ENCODE measurements around the gene FGF7.
"Not testable (repeated sequence)": the region's sequence is repeated elsewhere in the genome, so short reads cannot be mapped to it uniquely, and the experiment has no call there.

The FGF7 gene

GRCh38 chr15:49439678-49440395 is 16.8 kb downstream of the FGF7 start:
- DNase-seq (ENCODE audit: low spot score) = no peak

- DNase-seq (ENCODE audit: low spot score) = no peak
Observed at GRCh38 chr15:49441356-49441755, 18.3 kb downstream of the FGF7 start.

DNA sequence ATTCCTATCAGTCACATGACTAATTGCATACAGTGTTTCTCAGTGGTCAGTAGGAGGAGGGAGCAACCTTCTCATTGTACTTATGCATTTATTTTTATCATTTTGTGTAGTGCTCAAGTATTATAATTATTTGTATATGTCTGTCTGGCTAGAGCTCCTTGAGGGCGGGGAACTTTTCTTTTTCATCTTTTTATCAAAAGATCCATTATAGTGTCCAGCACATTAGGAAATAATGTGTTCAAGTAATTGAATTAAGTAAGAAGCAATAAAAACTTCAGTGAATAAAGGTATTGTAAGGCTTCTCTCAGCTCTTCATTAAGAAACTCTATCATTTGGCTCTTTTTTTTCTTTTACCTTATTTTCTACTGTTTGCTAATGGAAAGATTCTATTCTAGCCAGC is 18.8 kb downstream of the FGF7 start:
- no peak for DNase-seq (ENCODE audit: low spot score)

- DNase-seq (ENCODE audit: low spot score) = no peak
Observed at GRCh38 chr15:49452595-49452994, 29.6 kb downstream of the FGF7 start.

GRCh38 chr15:49456166-49456565 is 33.1 kb downstream of the FGF7 start:
- DNase-seq (ENCODE audit: low spot score) = no peak

GRCh38 chr15:49458145-49458544 is 35.1 kb downstream of the FGF7 start:
- DNase-seq (ENCODE audit: low spot score) = no peak

- DNase-seq (ENCODE audit: low spot score) = no peak
Observed at GRCh38 chr15:49460411-49460941, 37.4 kb downstream of the FGF7 start.

- no peak for DNase-seq (ENCODE audit: low spot score)
Observed at GRCh38 chr15:49462232-49462844, 39.3 kb downstream of the FGF7 start.

DNA sequence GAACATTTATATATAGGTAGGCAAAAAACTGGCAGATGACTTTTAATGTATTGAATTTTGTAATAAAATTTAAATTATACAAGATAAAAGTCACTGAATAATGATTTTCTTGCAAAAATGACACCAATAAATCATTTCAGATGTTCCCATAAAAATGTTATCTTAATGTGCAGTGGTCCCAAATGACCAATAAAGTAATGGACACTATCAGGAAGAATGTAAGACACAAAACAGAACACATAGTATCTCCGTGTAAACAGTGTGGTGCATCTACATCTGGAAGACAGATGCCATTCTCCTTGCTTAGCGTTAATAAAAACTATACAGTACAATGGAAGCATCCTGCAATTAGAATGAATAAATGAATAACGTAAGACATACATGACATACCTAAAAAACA is 41.5 kb downstream of the FGF7 start:
- DNase-seq (ENCODE audit: low spot score) = no peak

DNA sequence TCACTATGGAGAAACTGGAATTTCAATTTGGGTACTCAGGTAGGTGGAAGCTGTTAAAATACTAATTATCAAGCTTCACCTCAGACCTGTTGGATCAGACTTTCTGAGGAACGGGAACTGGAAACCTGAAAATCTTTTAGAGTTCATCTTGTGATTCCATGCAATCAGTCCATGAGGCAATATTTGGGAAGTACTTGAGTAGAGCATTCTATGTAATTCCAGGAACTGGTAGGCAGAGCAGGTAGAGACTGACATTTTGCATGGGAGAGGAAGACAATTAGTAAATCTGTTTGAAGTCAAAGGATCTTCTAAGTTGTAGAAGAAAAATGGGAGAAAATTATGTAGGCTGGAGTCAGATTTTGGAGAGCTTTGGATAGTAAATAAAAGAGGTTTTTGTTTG is 43.1 kb downstream of the FGF7 start:
- DNase-seq (ENCODE audit: low spot score) = no peak

DNA sequence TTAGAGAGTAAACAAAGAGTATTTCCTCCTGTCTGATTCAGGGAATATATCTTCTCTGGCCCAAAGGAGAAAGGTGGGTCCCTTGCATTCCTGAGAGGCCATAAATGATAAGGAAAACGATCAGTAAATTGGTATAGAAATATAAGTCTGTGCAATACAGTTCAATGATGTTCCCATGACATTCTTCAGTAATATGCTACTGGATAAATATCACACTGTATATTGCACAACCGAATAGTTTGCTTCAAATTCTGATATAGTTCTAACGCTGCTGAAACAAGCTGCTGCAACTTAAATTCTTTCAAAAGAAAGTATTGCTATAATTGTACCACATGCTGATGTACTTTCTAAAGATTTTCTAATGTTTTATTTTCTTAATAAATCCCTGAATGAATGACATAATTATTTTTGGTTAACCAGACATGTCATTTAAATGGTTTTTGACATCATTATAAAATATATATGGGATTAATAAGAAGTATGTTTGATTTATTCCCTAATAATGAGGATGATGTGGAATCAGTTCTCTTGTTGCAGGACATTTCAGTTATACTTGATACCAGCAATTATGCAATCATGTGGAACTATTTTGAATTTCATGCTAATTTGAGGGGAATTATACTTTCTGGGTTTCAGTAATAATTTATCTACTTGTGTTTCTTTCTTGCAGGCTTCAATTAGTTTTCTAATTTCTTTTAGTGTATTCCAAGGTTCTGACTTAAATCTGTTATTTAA is 44.9 kb downstream of the FGF7 start:
- DNase-seq (ENCODE audit: low spot score) = no peak

- DNase-seq (ENCODE audit: low spot score) = no peak
Observed at GRCh38 chr15:49468481-49468839, 45.4 kb downstream of the FGF7 start.

DNA sequence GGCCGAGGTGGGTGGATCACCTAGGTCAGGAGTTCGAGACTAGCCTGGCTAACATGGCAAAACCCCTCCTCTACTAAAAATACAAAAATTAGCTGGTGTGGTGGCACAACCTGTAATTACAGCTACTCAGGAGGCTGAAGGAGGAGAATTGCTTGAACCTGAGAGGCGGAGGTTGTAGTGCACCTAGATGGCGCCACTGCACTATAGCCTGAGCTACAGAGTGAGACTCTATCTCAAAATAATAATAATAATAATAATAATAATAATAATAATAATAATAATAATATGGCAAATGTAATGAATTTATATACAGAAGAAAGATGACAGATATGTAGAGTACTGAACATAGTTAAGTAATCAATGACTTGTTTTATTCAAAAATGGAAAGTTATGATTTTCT is 48.2 kb downstream of the FGF7 start:
- DNase-seq (ENCODE audit: low spot score) = peak; percentile 6

DNA sequence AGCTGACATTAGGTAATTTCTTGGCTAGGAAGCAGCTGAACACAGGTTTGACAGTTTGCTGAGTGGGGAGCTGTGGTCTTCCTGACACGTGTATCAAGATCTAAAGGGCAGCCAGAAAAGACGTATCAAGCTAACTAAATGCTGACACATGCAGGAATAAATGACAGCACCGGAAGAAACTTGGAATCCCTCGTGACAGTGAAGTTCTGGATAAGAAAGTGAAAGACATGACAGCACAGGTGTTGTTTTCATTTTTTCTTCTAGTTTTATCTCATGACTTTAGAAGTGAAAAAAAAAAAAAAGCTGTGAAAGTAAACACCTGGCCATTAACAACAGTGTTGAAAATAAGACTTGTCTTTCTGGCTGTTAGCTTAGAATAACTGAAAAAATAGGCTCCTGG is 48.7 kb downstream of the FGF7 start:
- DNase-seq (ENCODE audit: low spot score) = peak; percentile 21

- no peak for DNase-seq (ENCODE audit: low spot score)
Observed at GRCh38 chr15:49472338-49472737, 49.3 kb downstream of the FGF7 start.

- no peak for DNase-seq (ENCODE audit: low spot score)
Observed at GRCh38 chr15:49473031-49473430, 50.0 kb downstream of the FGF7 start.

DNA sequence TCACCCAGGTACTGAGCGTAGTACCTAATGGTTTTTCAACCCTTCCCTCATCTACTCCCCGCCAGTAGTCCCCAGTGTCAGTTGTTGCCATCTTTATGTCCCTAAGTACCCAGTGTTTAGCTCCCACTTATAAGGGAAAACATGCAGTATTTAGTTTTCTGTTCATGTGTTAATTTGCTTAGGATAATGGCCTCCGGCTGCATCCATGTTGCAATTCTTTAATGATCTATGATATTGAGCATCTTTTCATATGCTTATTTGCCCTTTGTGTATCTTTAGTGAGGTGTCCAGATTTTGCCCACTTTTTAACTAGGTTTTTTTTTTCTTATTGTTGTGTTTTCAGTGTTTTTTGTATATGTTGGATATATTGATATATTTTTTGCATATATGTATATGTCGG is 55.0 kb downstream of the FGF7 start:
- not testable (repeated sequence) for DNase-seq (ENCODE audit: low spot score)

- DNase-seq (ENCODE audit: low spot score) = not testable (repeated sequence)
Observed at GRCh38 chr15:49478982-49479381, 55.9 kb downstream of the FGF7 start.

- DNase-seq (ENCODE audit: low spot score) = not testable (repeated sequence)
Observed at GRCh38 chr15:49485401-49485800, 62.4 kb downstream of the FGF7 start.

- no peak for DNase-seq (ENCODE audit: low spot score)
Observed at GRCh38 chr15:49490966-49491365, 67.9 kb downstream of the FGF7 start.

DNA sequence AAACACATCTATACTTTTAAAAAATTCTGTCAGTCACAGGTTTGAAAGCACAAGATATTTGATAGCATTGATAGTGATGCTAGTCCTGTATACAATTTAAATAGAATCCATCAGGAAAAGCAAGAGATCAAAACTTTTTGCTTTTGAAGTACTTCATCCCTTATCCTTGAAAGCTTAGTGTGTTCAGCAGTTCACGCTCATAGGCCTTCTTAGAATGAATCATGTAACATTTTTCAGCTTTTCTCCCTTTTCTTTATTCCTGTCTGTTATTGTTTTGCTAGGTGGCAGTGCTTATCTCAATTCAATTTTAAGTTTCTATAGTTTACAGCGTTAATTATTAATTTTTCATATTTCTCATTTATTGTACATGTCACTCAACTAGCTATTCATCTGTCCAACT is 69.1 kb downstream of the FGF7 start:
- DNase-seq (ENCODE audit: low spot score) = no peak

- DNase-seq (ENCODE audit: low spot score) = no peak
Observed at GRCh38 chr15:49492830-49493229, 69.8 kb downstream of the FGF7 start.

- no peak for DNase-seq (ENCODE audit: low spot score)
Observed at GRCh38 chr15:49494842-49495241, 71.8 kb downstream of the FGF7 start.

Measured in activated CD4-positive, alpha-beta T cell treated with anti-CD3 and anti-CD28 coated beads, Interleukin-2, Interleukin-4, amounts not matched to agents 100 ng/mL and 50 ng/mL, durations not matched to agents 16 hours and 8 hours (primary cell).